Naive B cell (primary cell): ENCODE data around the gene NFASC. TPM values are rescaled to one million over a fixed set of nuclear protein-coding genes. Genes with fewer than 3 reads are reported as not detected.

ENCODE experiments used
- ATAC-seq, 2 donors: fragments of 150-1000 bp; cut with Tn5 transposase; 2 replicates each; pipeline ENCODE4 v1.10.0; 2021; ENCODE audit warnings: low read depth in 2 of 2, mild to moderate bottlenecking in 2 of 2, moderate library complexity in 2 of 2
- DNase-seq: peaks from one replicate; pipeline ENCODE4 v3.0.0; 2022
- H3K27ac Mint-ChIP-seq, 6 donors: one replicate each; pipeline ENCODE4 v1.8.0; 2020 to 2022; ENCODE audit warnings: mild to moderate bottlenecking in 6 of 6, mixed read lengths in 6 of 6, moderate library complexity in 5 of 6, inconsistent platforms in 2 of 6
- H3K27me3 Mint-ChIP-seq, 3 donors: one replicate each; pipeline ENCODE4 v1.8.0; 2021 to 2022; ENCODE audit warnings: mixed read lengths in 3 of 3, mild to moderate bottlenecking in 1 of 3
- H3K36me3 Mint-ChIP-seq, 2 donors: one replicate each; pipeline ENCODE4 v1.8.0; 2020 to 2022; ENCODE audit warnings: mixed read lengths in 2 of 2, inconsistent platforms in 1 of 2, mild to moderate bottlenecking in 1 of 2
- H3K4me1 Mint-ChIP-seq, 3 donors: one replicate each; pipeline ENCODE4 v1.8.0; 2020 to 2022; ENCODE audit warnings: mixed read lengths in 3 of 3, inconsistent platforms in 1 of 3, mild to moderate bottlenecking in 1 of 3, moderate library complexity in 1 of 3
- H3K4me3 Mint-ChIP-seq, 8 donors: one replicate each; pipeline ENCODE4 v1.8.0; 2020 to 2022; ENCODE audit warnings: mild to moderate bottlenecking in 8 of 8, mixed read lengths in 8 of 8, moderate library complexity in 8 of 8, inconsistent platforms in 2 of 8
- H3K9me3 Mint-ChIP-seq, 7 donors: one replicate each; pipeline ENCODE4 v1.8.0; 2020 to 2022; ENCODE audit warnings: mixed read lengths in 7 of 7, mild to moderate bottlenecking in 5 of 7, inconsistent platforms in 2 of 7, moderate library complexity in 1 of 7
- polyA plus RNA-seq, 6 donors: library from polyadenylated mRNA; unstranded; fragments of 300-500 nt; fragmentation: Illumina TruSeq; gene quantifications; one replicate each; pipeline ENCODE4 v1.2.3, GENCODE V29; 2021; ENCODE audit warnings: low read depth in 6 of 6

NFASC gene
- polyA plus RNA-seq, 6 donors from 2014 or later = 0.04 TPM; not detected in 5

- ATAC-seq (no peak), DNase-seq (no peak)
- no peaks in the 10 kb centered on the region for H3K36me3 Mint-ChIP-seq
- H3K4me1 Mint-ChIP-seq = no peaks in the 10 kb centered on the region
- no peaks in the 10 kb centered on the region for H3K9me3 Mint-ChIP-seq
- no peak overlapping the region for H3K4me3 Mint-ChIP-seq
- no peak overlapping the region for H3K27ac Mint-ChIP-seq
- H3K27me3 Mint-ChIP-seq = peaks cover 0 to 12% (median 0%) of the 10 kb centered on the region in 3 donors
Observed at GRCh38 chr1:205069371-205070125, 198.9 kb downstream of the NFASC start.

DNA sequence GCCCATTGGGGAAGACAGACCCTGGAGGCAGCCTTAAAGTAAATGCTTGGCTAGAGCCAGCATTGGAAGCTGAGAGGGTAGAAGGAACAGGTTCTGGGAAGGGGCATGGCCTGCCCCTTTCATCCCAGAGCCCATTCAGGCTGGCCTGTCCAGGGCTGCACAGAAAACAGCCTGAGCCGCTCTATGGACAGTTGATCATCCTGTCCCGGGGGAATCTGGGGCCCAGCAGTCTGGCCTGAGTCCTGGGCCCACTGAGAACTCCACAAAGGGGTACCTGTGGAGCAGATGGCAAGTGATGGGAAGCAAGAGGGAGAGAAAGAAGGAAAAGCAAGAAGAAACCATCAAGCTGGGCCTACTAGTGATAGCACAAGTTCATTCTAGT is 200.4 kb downstream of the NFASC start:
- Mint-ChIP-seq H3K9me3 (no peaks in the 10 kb centered on the region), H3K27me3 (peaks cover 0 to 6% (median 0%) of the 10 kb centered on the region in 3 donors), H3K4me1 (no peaks in the 10 kb centered on the region), H3K27ac (no peak overlapping the region), H3K36me3 (no peaks in the 10 kb centered on the region), H3K4me3 (no peak overlapping the region)
- ATAC-seq (no peak), DNase-seq (no peak)

- H3K4me3 Mint-ChIP-seq = no peak overlapping the region
- no peaks in the 10 kb centered on the region for H3K27me3 Mint-ChIP-seq
- no peak overlapping the region for H3K27ac Mint-ChIP-seq
- ATAC-seq (no peak), DNase-seq (no peak)
- H3K9me3 Mint-ChIP-seq = no peaks in the 10 kb centered on the region
- no peaks in the 10 kb centered on the region for H3K4me1 Mint-ChIP-seq
- no peaks in the 10 kb centered on the region for H3K36me3 Mint-ChIP-seq
Observed at GRCh38 chr1:205071801-205072200, 201.1 kb downstream of the NFASC start.

- H3K9me3 Mint-ChIP-seq = no peaks in the 10 kb centered on the region
- H3K27ac Mint-ChIP-seq = peak overlapping the region in 1 of 6 donors; percentile 7
- no peaks in the 10 kb centered on the region for H3K4me1 Mint-ChIP-seq
- H3K4me3 Mint-ChIP-seq = no peak overlapping the region
- ATAC-seq = no peak
- no peaks in the 10 kb centered on the region for H3K36me3 Mint-ChIP-seq
- no peaks in the 10 kb centered on the region for H3K27me3 Mint-ChIP-seq
- DNase-seq = no peak
Observed at GRCh38 chr1:205072286-205072685, 201.6 kb downstream of the NFASC start.

Other genes with a start within 250 kb of the NFASC start
- gene LRRN2, start 185.1 kb upstream of the NFASC start, polyA plus RNA-seq = under 1 TPM in 2 of 6 donors, not detected in 4; 0.11 to 0.25 TPM
- not detected for gene CNTN2, start 172.3 kb downstream of the NFASC start, polyA plus RNA-seq
- under 1 TPM in 5 of 6 donors, not detected in 1; 0.26 to 0.81 (median 0.55) TPM for gene TMEM81, start 213.6 kb downstream of the NFASC start, polyA plus RNA-seq